SU-DHL-6 (cell line): Measurements from ENCODE around the gene KRTAP17-1.
A peak's percentile ranks its signal among the peaks of the same experiment; 100 is the strongest.

Source experiments
- H2AFZ ChIP-seq: fragments of 200-600 bp; sonication (generic); 2 replicates; pipeline ENCODE4 v1.6.1; 2014; ENCODE audit warnings: low read depth, mild to moderate bottlenecking, moderate library complexity, mixed read lengths, antibody characterized with exemption, low read length; ENCODE audit not compliant: severe bottlenecking
- H3F3A ChIP-seq: fragments of 200-600 bp; shearing (Covaris generic); 2 replicates; pipeline ENCODE4 v1.6.0; 2016; ENCODE audit warnings: antibody characterized with exemption, mild to moderate bottlenecking; ENCODE audit not compliant: insufficient read depth
- H3K27ac ChIP-seq: fragments of 200-600 bp; sonication (generic); 2 replicates; pipeline ENCODE4 v1.5.1; 2016; ENCODE audit warnings: low read depth, mild to moderate bottlenecking, low read length, moderate library complexity, mixed read lengths
- H3K27me3 ChIP-seq: fragments of 200-600 bp; sonication (generic), shearing (Covaris generic); 2 replicates; pipeline ENCODE4 v1.6.0; 2014; ENCODE audit warnings: mild to moderate bottlenecking, low read length
- H3K36me3 ChIP-seq: fragments of 200-600 bp; sonication (generic); 2 replicates; pipeline ENCODE4 v1.6.1; 2014; ENCODE audit warnings: mild to moderate bottlenecking, low read length, mixed read lengths
- H3K4me2 ChIP-seq: fragments of 300-600, 200-600 bp; shearing (Covaris generic), sonication (generic); 2 replicates; pipeline ENCODE4 v1.6.0; 2014; ENCODE audit warnings: low read length, low read depth, mild to moderate bottlenecking; ENCODE audit not compliant: poor library complexity, severe bottlenecking
- H3K4me3 ChIP-seq: fragments of 200-600 bp; sonication (generic); 2 replicates; pipeline ENCODE4 v1.5.1; 2014; ENCODE audit warnings: antibody characterized with exemption, low read length, mild to moderate bottlenecking, mixed read lengths; ENCODE audit not compliant: insufficient read depth, poor library complexity, severe bottlenecking
- H3K79me2 ChIP-seq: fragments of 200-600 bp; sonication (generic); 2 replicates; pipeline ENCODE4 v1.6.1; 2014; ENCODE audit warnings: mild to moderate bottlenecking, low read length, moderate library complexity; ENCODE audit not compliant: insufficient read depth
- H3K9ac ChIP-seq: fragments of 200-600 bp; sonication (generic); 2 replicates; pipeline ENCODE4 v1.7.0; 2014; ENCODE audit warnings: mild to moderate bottlenecking, low read length
- H3K9me2 ChIP-seq: fragments of 200-600 bp; sonication (generic); replicated peaks from 2 replicates; pipeline ENCODE4 v1.6.1; 2014; ENCODE audit warnings: low read length; ENCODE audit not compliant: insufficient read depth
- H3K9me3 ChIP-seq: fragments of 200-600 bp; sonication (generic); 2 replicates; pipeline ENCODE4 v1.6.1; 2014; ENCODE audit warnings: low read length, mixed read lengths; ENCODE audit not compliant: insufficient read depth
- H4K20me1 ChIP-seq: fragments of 200-600 bp; sonication (generic); 2 replicates; pipeline ENCODE4 v1.6.1; 2014; ENCODE audit warnings: low read depth, mild to moderate bottlenecking, antibody characterized with exemption, low read length, moderate library complexity, mixed read lengths
- CTCF ChIP-seq: fragments of 200-600 bp; sonication (generic); IDR thresholded peaks from one replicate; pipeline ENCODE4 v1.5.1; 2017; ENCODE audit warnings: antibody characterized with exemption, mild to moderate bottlenecking, low read length, moderate library complexity; ENCODE audit not compliant: insufficient read depth, poor library complexity, severe bottlenecking
- EZH2phosphoT487 ChIP-seq: fragments of 200-600 bp; sonication (generic), shearing (Covaris generic); conservative IDR thresholded peaks from 2 replicates; pipeline ENCODE4 v1.6.1; 2018; ENCODE audit warnings: mild to moderate bottlenecking, antibody characterized with exemption, low read length, moderate library complexity, mixed read lengths

The KRTAP17-1 gene

DNA sequence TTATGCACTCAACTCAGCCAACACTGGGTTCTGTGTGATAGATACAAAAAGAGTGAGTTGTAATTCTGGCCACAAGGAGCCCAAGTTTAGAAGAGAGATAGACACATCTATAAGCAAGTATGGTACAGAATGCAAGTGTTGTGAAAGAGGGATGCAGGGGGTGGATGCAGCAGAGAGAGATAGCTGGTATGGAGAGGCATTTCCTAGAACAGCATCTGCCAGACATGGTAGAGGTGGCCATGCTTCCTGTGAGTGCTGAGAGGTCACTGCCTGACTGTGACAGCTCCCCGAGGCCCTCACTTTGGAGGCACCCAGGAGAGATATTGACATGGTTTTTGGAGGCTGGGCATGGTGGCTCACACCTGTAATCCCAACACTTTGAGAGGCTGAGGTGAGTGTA lies 4.4 kb downstream of the KRTAP17-1 start:
- TF ChIP-seq CTCF (no peak), EZH2phosphoT487 (no peak)
- Histone ChIP-seq H3F3A (peaks cover 15% of the 10 kb centered on the region), H3K9me2 (no peaks in the 10 kb centered on the region), H3K9ac (no peak overlapping the region), H3K4me2 (no peak overlapping the region), H3K36me3 (no peaks in the 10 kb centered on the region), H3K27ac (no peak overlapping the region), H3K79me2 (no peaks in the 10 kb centered on the region), H3K4me3 (no peak overlapping the region), H3K9me3 (no peaks in the 10 kb centered on the region), H3K27me3 (no peaks in the 10 kb centered on the region), H2AFZ (no peak overlapping the region), H4K20me1 (no peaks in the 10 kb centered on the region)

DNA sequence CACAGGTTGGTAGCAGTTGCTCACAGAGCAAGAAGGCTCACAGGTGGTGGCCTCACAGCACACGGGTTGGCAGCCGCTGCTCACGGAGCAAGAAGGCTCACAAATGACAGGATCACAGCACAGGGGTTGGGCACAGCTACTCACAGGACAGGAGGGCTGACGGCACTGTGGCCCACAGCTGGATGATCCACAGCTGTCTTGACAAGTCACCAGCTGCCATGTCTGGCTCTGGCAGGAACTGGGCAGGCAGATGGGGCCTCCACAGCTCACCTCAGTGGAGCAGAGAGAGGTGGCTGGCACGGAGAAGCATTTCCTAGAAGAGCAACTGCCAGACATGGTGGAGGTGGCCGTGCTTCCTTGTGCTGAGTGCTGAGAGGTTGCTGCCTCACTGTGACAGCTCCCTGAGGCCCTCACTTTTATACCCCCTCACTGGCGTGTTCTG lies 6.6 kb downstream of the KRTAP17-1 start, which contains the start of gene KRTAP16-1:
Gene KRTAP16-1, minus strand, starts transcription at position 392 of the 442 bp plus-strand sequence. Its CDS starts 56 bp downstream, at position 336.
- peak within 1 kb of the TSS; percentile 6 for H2AFZ ChIP-seq
- no peaks in the 10 kb centered on the region for H3K36me3 ChIP-seq
- peak within 1 kb of the TSS; percentile 42 for H3K4me3 ChIP-seq
- no peaks in the 10 kb centered on the region for H4K20me1 ChIP-seq
- peak within 1 kb of the TSS; percentile 31; the same call in 1 of the 2 replicates for H3K9ac ChIP-seq
- H3K9me2 ChIP-seq, result no peaks in the 10 kb centered on the region
- no peaks in the 10 kb centered on the region for H3K9me3 ChIP-seq
- H3K27ac ChIP-seq, result peak within 1 kb of the TSS; percentile 92
- H3K4me2 ChIP-seq, result peak within 1 kb of the TSS; percentile 63
- peaks cover 15% of the 10 kb centered on the region for H3F3A ChIP-seq
- TF ChIP-seq CTCF (no peak), EZH2phosphoT487 (no peak)
- no peaks in the 10 kb centered on the region for H3K27me3 ChIP-seq
- H3K79me2 ChIP-seq, result no peaks in the 10 kb centered on the region

GRCh38 chr17:41308251-41308917 lies 7.1 kb downstream of the KRTAP17-1 start:
- Histone ChIP-seq H3K27me3 (no peaks in the 10 kb centered on the region), H3K79me2 (no peaks in the 10 kb centered on the region), H3K9ac (peak overlapping the region; percentile 31; the same call in 1 of the 2 replicates), H3F3A (peaks cover 15% of the 10 kb centered on the region), H3K9me2 (no peaks in the 10 kb centered on the region), H4K20me1 (no peaks in the 10 kb centered on the region), H3K4me3 (no peak overlapping the region), H3K9me3 (no peaks in the 10 kb centered on the region), H3K36me3 (no peaks in the 10 kb centered on the region), H2AFZ (peak overlapping the region; percentile 6), H3K4me2 (peak overlapping the region; percentile 63), H3K27ac (peak overlapping the region; percentile 92)
- TF ChIP-seq CTCF (no peak), EZH2phosphoT487 (no peak)
